HG03039 (cell line): ENCODE results near the gene MAPK8IP1.
"Not testable (repeated sequence)": the region's sequence is repeated elsewhere in the genome, so short reads cannot be mapped to it uniquely, and the experiment has no call there.

ENCODE experiments used
- ATAC-seq: cut with Tn5 transposase; IDR thresholded peaks from one replicate; pipeline ENCODE4 v1.9.1; 2021; ENCODE audit warnings: mild to moderate bottlenecking, moderate library complexity; ENCODE audit not compliant: unreplicated experiment

MAPK8IP1 gene

DNA sequence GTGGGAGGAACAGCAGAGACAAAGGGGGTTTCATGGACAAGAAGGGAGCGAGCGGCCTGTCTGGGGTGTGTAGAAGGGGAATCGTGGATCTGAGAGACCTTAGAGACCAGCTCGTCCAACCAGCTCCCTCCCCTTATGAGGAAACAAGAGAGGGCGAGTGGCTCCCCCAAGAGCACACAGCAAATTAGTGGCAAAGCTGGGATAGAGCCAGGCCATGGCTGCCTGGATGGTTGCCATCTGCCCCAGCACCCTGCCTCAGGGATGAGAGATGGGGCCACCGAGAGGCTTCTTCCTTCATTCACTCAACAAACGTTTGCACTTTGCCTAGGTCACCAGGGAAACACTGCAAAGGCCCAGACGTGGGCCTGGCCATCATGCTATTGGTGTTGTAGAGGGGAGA lies 4.1 kb downstream of the MAPK8IP1 start:
- no peak for ATAC-seq

GRCh38 chr11:45889966-45890365 lies 4.5 kb downstream of the MAPK8IP1 start:
- no peak for ATAC-seq

GRCh38 chr11:45890886-45891550 lies 5.6 kb downstream of the MAPK8IP1 start:
- no peak for ATAC-seq

DNA sequence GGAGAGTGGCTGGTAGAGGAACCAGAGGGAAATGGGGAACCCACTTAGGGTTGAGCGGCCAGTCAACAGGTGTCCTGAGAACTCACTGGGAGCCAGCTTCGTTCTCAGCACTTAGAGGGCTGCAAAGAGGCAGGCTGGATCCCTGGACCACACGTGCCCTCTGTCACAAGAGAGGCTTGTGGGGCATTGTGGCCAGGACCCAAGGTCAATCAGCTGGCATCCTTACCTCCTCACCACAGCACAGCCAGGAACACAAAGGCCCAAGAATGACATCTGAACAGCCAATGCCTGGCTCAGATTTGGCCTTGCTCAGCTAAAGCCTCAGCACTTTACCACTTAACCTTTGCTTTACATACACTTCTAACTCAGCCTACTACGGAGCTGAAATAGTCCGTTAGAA lies 7.4 kb downstream of the MAPK8IP1 start:
- no peak for ATAC-seq

GRCh38 chr11:45894555-45895247 lies 9.2 kb downstream of the MAPK8IP1 start:
- ATAC-seq = no peak

DNA sequence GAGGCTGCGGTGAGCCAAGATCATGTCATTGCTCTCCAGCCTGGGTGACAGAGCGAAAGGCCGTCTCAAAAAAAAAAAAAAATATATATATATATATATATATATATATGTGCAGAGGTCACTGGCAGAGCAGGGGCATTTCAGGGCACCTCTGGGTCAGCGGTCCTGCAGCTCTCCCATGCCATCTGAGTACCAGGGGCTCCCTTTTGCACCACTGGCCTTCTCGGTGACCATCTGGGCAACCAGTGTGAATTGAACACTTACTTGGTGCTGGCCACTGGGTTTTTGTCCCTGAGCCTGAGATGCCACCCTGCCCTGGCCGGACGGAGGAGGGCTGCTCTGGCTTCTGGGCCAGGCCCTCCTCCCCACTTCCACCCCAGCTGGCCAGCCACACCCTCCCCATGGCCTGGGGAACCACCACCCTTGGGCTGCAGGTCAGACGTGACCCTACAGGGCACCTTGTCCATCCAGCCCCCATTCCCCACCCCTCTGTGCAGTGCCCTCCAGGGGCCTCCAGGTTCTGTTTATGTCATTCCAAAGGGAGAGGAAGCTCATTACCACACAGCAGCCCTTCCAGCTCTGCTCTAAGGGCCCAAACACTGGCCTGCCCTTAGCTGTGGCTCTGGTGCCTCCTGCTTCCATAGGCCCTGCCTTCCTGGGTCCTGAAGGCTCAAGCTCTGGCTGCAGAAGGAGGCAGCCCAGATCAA lies 10.3 kb downstream of the MAPK8IP1 start:
- no peak for ATAC-seq

- ATAC-seq = no peak
Measured at GRCh38 chr11:45896422-45896984, 11.1 kb downstream of the MAPK8IP1 start.

DNA sequence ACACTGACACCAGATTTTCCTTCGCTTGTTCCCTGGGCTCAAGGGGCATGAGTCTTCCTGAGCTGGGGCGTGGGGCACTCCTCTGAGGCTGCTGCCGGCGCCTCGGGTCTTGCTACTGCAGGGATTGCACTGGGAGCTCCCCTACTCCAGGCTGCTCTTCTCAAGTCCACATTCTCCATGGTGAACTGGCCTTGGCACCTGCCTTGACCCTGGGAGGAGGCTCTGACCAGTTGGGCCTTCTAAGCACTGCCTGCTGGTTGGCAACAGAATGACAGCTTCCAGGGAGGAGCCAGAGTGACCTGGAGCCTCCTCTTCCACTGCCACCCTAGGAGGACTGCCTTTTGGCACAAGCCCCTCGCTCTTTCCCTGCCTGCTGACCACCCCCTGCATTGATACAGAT lies 12.1 kb downstream of the MAPK8IP1 start:
- no peak for ATAC-seq

DNA sequence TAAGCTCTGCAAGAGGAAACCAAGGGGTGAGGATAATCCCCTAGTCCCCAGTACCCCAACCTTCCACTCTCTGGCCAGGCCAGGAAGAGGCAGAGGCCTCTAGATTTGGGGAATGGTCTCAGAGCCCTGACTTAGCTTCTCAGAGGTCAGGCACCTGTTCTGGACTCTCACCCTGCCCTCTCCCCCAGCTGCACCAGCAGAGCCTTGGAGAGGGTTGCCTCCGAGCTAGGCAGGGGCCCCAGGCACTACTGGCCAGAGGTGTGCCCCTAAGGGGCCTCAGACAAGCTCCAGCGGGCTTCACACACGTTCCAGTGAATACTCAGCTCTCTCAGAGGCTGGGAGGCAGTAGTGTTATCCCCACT lies 13.6 kb downstream of the MAPK8IP1 start:
- ATAC-seq = no peak

DNA sequence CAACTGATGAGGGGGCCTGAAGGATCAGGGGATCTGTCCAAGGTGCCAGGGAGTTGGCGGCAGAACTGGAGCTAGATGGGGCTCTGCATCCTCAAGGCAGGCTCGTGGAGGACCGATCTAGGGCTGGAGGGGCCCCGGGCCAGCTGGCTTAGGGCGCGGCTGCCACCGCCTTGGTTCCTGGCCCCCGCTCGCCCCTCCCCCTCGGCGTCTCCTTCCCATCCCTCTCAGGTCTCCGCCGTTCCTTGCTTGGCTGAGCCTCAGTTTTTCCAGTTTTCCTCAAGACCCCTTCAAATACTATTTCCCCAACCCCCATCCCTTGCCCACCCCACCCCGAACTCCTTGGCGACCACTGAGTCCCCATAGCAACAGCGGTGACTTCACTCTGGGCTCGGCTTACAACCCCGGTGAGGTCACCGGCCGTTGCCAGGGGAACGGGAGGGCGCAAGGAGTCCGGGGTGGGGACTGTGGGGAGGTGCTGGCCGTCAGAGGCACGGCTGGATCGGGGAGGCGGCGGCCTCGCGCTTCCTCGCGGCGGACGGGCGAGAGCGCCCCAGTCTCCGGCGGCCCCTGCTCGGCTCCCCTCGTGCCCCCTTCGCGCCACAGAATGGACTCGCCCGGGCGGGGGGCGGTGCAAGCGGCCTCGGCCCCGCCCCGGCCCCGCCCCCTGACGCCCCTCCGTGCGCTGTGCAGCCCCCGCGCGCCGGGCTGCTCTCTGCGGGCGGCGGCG lies 14.2 kb downstream of the MAPK8IP1 start:
- peak; percentile 57 for ATAC-seq

DNA sequence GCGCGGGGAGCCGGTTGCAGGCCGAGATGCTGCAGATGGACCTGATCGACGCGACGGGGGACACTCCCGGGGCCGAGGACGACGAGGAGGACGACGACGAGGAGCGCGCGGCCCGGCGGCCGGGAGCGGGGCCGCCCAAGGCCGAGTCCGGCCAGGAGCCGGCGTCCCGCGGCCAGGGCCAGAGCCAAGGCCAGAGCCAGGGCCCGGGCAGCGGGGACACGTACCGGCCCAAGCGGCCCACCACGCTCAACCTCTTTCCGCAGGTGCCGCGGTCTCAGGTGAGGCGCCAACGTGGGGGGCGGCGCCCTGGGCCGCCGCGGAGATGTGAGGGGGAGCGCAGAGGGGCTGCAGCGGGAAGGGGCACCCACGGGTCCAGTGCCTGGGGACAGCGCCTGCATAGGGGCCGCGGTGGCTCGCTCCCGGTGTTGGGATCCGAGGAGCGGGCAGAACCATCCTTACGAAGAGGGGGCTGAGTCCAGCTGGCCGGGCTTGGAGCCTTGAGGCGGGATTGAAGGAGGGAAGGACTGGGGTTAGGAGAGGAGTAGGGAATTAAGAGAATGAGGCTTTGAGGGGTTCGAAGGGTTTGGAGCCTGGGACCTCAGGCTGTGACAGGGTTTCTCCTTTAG lies 14.8 kb downstream of the MAPK8IP1 start:
- ATAC-seq = not testable (repeated sequence)

DNA sequence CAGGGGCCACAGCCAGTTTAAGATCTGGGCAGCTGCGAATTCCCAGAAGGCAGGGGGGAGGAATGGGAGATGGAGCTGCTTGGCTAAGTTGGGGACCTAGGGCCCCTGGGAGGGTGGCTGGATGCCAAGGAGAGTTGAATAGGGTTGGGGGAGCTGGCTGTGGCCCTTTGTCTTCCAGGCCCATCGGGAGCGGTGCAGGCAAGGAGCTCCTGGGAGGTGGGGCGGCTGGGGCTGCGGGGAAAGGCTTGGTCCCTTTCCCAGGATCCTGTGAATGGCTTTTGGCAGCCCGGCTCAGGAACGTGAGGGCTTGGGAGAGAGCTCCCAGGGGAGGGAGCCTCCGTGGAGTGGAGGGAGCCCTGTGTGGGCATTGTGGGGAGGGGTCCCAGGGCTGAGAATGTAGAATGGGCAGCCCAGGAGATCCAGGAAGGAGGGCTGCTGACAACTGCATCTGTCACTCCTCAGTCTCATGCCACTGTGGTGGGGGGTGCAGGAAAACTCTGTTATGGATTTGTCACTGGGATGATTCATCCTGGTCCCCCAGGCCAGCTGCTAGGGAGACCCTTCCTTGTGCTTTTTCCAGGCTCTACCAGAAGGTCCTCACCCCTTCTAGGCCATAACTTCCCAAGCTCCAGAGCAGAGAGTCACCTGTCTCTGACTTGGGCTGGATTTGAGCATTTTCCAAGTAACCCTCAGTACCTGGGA lies 15.6 kb downstream of the MAPK8IP1 start:
- no peak for ATAC-seq

GRCh38 chr11:45901626-45902025 lies 16.2 kb downstream of the MAPK8IP1 start:
- ATAC-seq = no peak

- no peak for ATAC-seq
Measured at GRCh38 chr11:45902452-45903380, 17.3 kb downstream of the MAPK8IP1 start.

- ATAC-seq = no peak
Measured at GRCh38 chr11:45904309-45904915, 19.0 kb downstream of the MAPK8IP1 start.

DNA sequence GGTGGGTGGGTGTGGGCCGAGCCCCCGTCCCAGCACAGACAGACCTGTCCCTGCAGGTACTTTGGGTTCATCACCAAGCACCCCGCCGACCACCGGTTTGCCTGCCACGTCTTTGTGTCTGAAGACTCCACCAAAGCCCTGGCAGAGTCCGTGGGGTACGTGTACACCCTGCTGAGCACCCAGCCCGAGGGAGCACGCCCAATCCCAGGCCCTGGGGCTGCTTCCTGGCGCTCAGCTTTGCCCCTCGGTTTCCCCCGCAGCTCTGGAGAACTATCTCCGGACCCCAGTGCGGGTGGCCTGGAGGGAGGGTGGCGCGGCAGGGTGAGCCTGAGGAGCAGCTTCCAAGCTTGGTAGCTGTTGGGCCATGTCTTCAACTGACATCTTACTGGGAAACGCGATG lies 19.6 kb downstream of the MAPK8IP1 start:
- ATAC-seq = no peak

- ATAC-seq = not testable (repeated sequence)
Measured at GRCh38 chr11:45905576-45905975, 20.1 kb downstream of the MAPK8IP1 start.

DNA sequence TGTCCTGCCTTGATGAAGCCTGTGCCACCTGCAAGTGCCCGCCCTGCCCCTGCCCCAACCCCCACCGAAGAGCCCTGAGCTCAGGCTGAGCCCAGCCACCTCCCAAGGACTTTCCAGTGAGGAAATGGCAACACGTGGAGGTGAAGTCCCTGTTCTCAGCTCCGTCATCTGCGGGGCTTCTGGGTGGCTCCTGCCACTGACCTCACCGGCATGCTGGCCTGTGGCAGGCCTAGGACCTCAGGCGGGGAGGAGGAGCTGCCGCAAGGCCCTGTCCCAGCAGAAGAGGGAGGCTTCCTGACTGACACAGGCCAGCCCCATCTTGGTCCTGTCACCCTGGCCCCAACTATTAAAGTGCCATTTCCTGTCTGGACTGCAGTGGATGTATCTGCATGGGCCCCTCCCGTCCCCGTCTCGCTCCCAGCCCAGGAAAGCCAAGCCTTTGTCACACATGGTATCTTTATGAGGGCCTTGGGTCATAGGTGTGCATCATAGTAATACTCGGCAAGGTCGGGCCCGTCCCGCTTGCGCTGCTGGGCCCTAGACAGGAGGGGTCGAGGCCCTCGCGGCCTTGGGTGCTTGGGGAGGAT lies 20.7 kb downstream of the MAPK8IP1 start:
- ATAC-seq = no peak
